Measurements from ENCODE around the gene PDE6C. TPM values are rescaled to one million over a fixed set of nuclear protein-coding genes. Genes with fewer than 3 reads are reported as not detected.

Gene PDE6C
- total RNA-seq, 1 donor from 2014 or later: not detected

DNA sequence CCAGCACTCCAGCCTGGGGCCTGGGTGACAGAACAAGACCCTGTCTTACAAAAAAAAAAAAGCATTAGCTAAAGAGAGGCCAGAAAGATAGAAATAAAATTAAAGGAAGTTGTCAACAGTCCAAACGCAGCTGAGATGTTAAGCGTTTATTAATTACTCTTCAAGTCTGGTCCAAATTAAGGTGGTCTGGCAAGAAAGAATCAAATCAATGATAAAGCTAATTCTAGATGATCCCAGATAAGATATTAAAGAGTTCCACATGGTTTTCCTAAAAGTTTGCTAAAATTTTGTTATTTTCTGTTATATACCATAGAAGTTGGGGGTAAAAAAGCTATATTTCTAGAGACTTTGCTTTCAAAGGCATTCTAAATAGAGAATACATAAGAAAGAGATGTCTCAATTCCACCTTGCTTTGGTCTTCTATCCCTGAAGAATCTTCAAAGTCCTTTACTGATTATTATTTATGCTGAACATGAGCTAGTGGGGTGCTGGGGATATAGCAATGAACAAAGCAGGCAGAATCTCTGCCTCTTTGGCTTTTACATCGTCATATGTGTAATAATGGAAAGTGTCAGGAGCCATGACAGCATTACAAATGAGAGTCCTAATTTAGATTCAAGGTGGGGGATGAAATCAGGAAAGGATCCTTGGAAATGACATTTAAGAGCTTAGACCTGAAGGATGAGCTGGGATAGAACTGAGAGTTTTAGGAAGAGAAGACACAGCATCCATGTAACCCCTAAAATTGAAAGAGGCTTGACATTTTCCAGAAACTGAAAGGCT is 66.7 kb downstream of the PDE6C start:
- H3K79me2 ChIP-seq (ENCODE audit: insufficient read depth, low read length): no peaks in the 10 kb centered on the region
- TF ChIP-seq EZH2 (IDR thresholded peaks at IDR 0.05; ENCODE audit: insufficient read depth, low read length): no peak
- TF ChIP-seq, protein P1, sequence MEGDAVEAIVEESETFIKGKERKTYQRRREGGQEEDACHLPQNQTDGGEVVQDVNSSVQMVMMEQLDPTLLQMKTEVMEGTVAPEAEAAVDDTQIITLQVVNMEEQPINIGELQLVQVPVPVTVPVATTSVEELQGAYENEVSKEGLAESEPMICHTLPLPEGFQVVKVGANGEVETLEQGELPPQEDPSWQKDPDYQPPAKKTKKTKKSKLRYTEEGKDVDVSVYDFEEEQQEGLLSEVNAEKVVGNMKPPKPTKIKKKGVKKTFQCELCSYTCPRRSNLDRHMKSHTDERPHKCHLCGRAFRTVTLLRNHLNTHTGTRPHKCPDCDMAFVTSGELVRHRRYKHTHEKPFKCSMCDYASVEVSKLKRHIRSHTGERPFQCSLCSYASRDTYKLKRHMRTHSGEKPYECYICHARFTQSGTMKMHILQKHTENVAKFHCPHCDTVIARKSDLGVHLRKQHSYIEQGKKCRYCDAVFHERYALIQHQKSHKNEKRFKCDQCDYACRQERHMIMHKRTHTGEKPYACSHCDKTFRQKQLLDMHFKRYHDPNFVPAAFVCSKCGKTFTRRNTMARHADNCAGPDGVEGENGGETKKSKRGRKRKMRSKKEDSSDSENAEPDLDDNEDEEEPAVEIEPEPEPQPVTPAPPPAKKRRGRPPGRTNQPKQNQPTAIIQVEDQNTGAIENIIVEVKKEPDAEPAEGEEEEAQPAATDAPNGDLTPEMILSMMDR (IDR thresholded peaks at IDR 0.05; ENCODE audit: insufficient read depth, low read depth, low read length): no peak
- H3K27ac Mint-ChIP-seq (ENCODE audit: unreplicated experiment): no peak overlapping the region
- H3K4me1 Mint-ChIP-seq (ENCODE audit: low read depth, unreplicated experiment): no peaks in the 10 kb centered on the region
- peaks cover 3% of the 10 kb centered on the region for H3K36me3 Mint-ChIP-seq (ENCODE audit: low read depth, unreplicated experiment)
- DNase-seq (ENCODE audit: low read depth) (no peak), FAIRE-seq (no peak)
- H3K4me3 ChIP-seq (ENCODE audit: insufficient read depth, low read depth, low read length): no peak overlapping the region
- no peaks in the 10 kb centered on the region for H3K9me3 ChIP-seq (ENCODE audit: insufficient read depth, low read depth, low read length)
- peaks cover 5% of the 10 kb centered on the region for H4K20me1 ChIP-seq (ENCODE audit: insufficient read depth, low read length)
- H3K27me3 Mint-ChIP-seq (ENCODE audit: low read depth, unreplicated experiment): no peaks in the 10 kb centered on the region
- no peak overlapping the region for H3K4me2 ChIP-seq (ENCODE audit: low read length)
- no peak overlapping the region for H2AFZ ChIP-seq (ENCODE audit: low read depth, low read length)
- no peaks in the 10 kb centered on the region for H3K9me3 Mint-ChIP-seq (ENCODE audit: unreplicated experiment)
- H3K4me3 Mint-ChIP-seq (ENCODE audit: unreplicated experiment): no peak overlapping the region
- no peak overlapping the region for H3K9ac ChIP-seq (ENCODE audit: low read length)
- peaks cover 20% of the 10 kb centered on the region for H3K36me3 ChIP-seq (ENCODE audit: insufficient read depth, low read length)
- no peaks in the 10 kb centered on the region for H3K4me1 ChIP-seq (ENCODE audit: insufficient read depth, low read length)
- H3K27ac ChIP-seq (ENCODE audit: low read depth, low read length): no peak overlapping the region
- no peaks in the 10 kb centered on the region for H3K27me3 ChIP-seq (ENCODE audit: insufficient read depth, low read length)

DNA sequence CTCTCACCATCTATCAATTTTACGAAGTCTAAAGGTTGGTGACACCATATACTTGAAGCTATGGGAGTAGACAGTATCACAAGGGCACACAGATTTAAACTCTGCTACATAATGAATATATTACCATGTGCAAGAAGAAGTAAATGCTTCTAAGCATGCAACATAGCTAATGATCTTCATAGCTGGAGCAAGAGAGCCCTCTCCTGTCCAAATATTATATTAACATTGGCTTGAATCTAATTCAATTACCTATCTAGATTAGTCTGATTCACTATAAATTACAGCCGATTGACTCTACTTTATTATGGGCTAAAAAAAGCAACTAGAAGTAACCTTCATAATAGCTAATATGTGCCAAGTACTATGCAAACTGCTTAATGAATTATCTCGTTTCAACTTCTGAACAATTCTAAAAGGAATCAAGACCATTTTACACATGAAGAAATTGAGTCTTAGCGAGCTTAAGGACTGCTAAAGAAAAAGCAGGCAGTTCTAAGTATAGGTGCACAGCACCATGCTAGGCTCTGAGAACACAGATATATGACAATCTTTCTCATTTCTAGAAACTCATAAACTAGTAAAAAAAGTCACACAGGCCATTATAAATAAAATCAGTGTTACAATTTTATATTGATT is 68.2 kb downstream of the PDE6C start:
- Histone ChIP-seq H3K9ac (ENCODE audit: low read length) (no peak overlapping the region), H3K27me3 (ENCODE audit: insufficient read depth, low read length) (no peaks in the 10 kb centered on the region), H3K4me2 (ENCODE audit: low read length) (no peak overlapping the region), H3K36me3 (ENCODE audit: insufficient read depth, low read length) (peaks cover 20% of the 10 kb centered on the region), H3K79me2 (ENCODE audit: insufficient read depth, low read length) (no peaks in the 10 kb centered on the region), H3K9me3 (ENCODE audit: insufficient read depth, low read depth, low read length) (no peaks in the 10 kb centered on the region), H3K4me3 (ENCODE audit: insufficient read depth, low read depth, low read length) (no peak overlapping the region), H2AFZ (ENCODE audit: low read depth, low read length) (no peak overlapping the region), H3K4me1 (ENCODE audit: insufficient read depth, low read length) (no peaks in the 10 kb centered on the region), H4K20me1 (ENCODE audit: insufficient read depth, low read length) (peaks cover 5% of the 10 kb centered on the region), H3K27ac (ENCODE audit: low read depth, low read length) (no peak overlapping the region)
- DNase-seq (ENCODE audit: low read depth): peak; percentile 4
- H3K9me3 Mint-ChIP-seq (ENCODE audit: unreplicated experiment): no peaks in the 10 kb centered on the region
- no peaks in the 10 kb centered on the region for H3K27me3 Mint-ChIP-seq (ENCODE audit: low read depth, unreplicated experiment)
- no peak overlapping the region for H3K4me3 Mint-ChIP-seq (ENCODE audit: unreplicated experiment)
- no peak for TF ChIP-seq EZH2 (IDR thresholded peaks at IDR 0.05; ENCODE audit: insufficient read depth, low read length)
- TF ChIP-seq, protein P1 (IDR thresholded peaks at IDR 0.05; ENCODE audit: insufficient read depth, low read depth, low read length): peak; percentile 42
- H3K27ac Mint-ChIP-seq (ENCODE audit: unreplicated experiment): no peak overlapping the region
- peaks cover 3% of the 10 kb centered on the region for H3K36me3 Mint-ChIP-seq (ENCODE audit: low read depth, unreplicated experiment)
- no peaks in the 10 kb centered on the region for H3K4me1 Mint-ChIP-seq (ENCODE audit: low read depth, unreplicated experiment)
- peak; percentile 83 for FAIRE-seq

DNA sequence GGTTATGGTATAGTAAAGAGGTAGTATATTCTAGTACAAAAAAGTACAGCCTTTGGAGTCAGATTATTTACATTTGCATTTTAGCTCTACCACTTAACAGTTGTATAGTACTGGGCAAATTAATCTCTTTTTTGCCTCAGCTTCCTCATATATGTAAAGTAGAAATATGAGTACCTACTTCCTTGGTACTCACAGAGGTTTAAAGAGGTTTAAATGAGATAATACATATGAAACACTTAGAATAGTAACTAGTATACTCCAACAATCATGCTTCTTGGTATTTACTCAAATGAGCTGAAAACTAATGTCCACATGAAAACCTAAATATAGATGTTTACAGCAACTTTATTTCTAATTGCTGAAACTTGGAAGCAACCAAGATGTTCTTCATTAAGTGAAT is 75.4 kb downstream of the PDE6C start:
- no peak for TF ChIP-seq EZH2 (IDR thresholded peaks at IDR 0.05; ENCODE audit: insufficient read depth, low read length)
- TF ChIP-seq, protein P1 (IDR thresholded peaks at IDR 0.05; ENCODE audit: insufficient read depth, low read depth, low read length): no peak
- H3K36me3 ChIP-seq (ENCODE audit: insufficient read depth, low read length): peaks cover 16% of the 10 kb centered on the region
- no peak overlapping the region for H3K27ac ChIP-seq (ENCODE audit: low read depth, low read length)
- H3K27me3 ChIP-seq (ENCODE audit: insufficient read depth, low read length): no peaks in the 10 kb centered on the region
- no peaks in the 10 kb centered on the region for H3K4me1 ChIP-seq (ENCODE audit: insufficient read depth, low read length)
- H3K9ac ChIP-seq (ENCODE audit: low read length): no peak overlapping the region
- no peak overlapping the region for H2AFZ ChIP-seq (ENCODE audit: low read depth, low read length)
- H3K9me3 ChIP-seq (ENCODE audit: insufficient read depth, low read depth, low read length): no peaks in the 10 kb centered on the region
- H4K20me1 ChIP-seq (ENCODE audit: insufficient read depth, low read length): no peaks in the 10 kb centered on the region
- no peaks in the 10 kb centered on the region for H3K36me3 Mint-ChIP-seq (ENCODE audit: low read depth, unreplicated experiment)
- H3K27ac Mint-ChIP-seq (ENCODE audit: unreplicated experiment): no peak overlapping the region
- FAIRE-seq (no peak), DNase-seq (ENCODE audit: low read depth) (no peak)
- H3K9me3 Mint-ChIP-seq (ENCODE audit: unreplicated experiment): no peaks in the 10 kb centered on the region
- no peaks in the 10 kb centered on the region for H3K4me1 Mint-ChIP-seq (ENCODE audit: low read depth, unreplicated experiment)
- H3K4me2 ChIP-seq (ENCODE audit: low read length): no peak overlapping the region
- no peaks in the 10 kb centered on the region for H3K79me2 ChIP-seq (ENCODE audit: insufficient read depth, low read length)
- no peak overlapping the region for H3K4me3 Mint-ChIP-seq (ENCODE audit: unreplicated experiment)
- no peaks in the 10 kb centered on the region for H3K27me3 Mint-ChIP-seq (ENCODE audit: low read depth, unreplicated experiment)
- no peak overlapping the region for H3K4me3 ChIP-seq (ENCODE audit: insufficient read depth, low read depth, low read length)
